A549 (cell line): Measurements from ENCODE around the gene LINGO4. TPM values are rescaled to one million over a fixed set of nuclear protein-coding genes. Genes with fewer than 3 reads are reported as not detected.

Experiments
- ATAC-seq, 2 experiments: fragments of 200-7000 bp in 1 of 2; fragments of >200 bp in 1 of 2; cut with Nextera tagmentation in 1 of 2; cut with Tn5 transposase in 1 of 2; 3 replicates each; pipeline versions ENCODE4 v1.8.0 to v1.9.1; 2018 to 2020; ENCODE audit warnings: mild to moderate bottlenecking in 1 of 2, moderate library complexity in 1 of 2
- CTCF ChIA-PET: fragments of 300-600 bp; sonication (Branson Sonifier 250); formaldehyde crosslinking; extraction: SDS; loops from one replicate; lab custom pipeline; 2021; ENCODE audit warnings: antibody characterized with exemption, inconsistent platforms; lab: Yijun Ruan, JAX
- POLR2A ChIA-PET: fragments of 350-600 bp; formaldehyde crosslinking; extraction: SDS; loops from one replicate; lab custom pipeline; 2021; ENCODE audit warnings: antibody characterized with exemption, inconsistent platforms; lab: Yijun Ruan, JAX
- DNase-seq, 2 experiments: peaks; one replicate each; pipeline versions ENCODE4 v3.0.0 to v3.0.0-alpha.2; 2011 to 2016; ENCODE audit warnings: low read depth in 1 of 2, low spot score in 1 of 2
- FAIRE-seq: peaks from 2 replicates; lab custom pipeline; 2011; peaks lifted over from hg19 to GRCh38; lab: Jason Lieb, UNC
- H3K27ac ChIP-seq, 2 experiments: fragments of >200 bp; sonication (Bioruptor Twin); formaldehyde crosslinking; 3 replicates each; pipeline ENCODE4 v1.5.1; 2016 to 2017
- H3K4me1 ChIP-seq: fragments of >200 bp; sonication (Bioruptor Twin); formaldehyde crosslinking; 3 replicates; pipeline ENCODE4 v1.6.1; 2016
- H3K4me2 ChIP-seq: fragments of >200 bp; sonication (Bioruptor Twin); formaldehyde crosslinking; 3 replicates; pipeline ENCODE4 v1.6.1; 2016
- H3K4me3 ChIP-seq: fragments of >200 bp; sonication (Bioruptor Twin); formaldehyde crosslinking; 3 replicates; pipeline ENCODE4 v1.5.1; 2016
- H3K9me3 ChIP-seq: fragments of >200 bp; sonication (Bioruptor Twin); formaldehyde crosslinking; 3 replicates; pipeline ENCODE4 v1.6.1; 2016
- BHLHE40 ChIP-seq: IDR thresholded peaks from 2 replicates; pipeline ENCODE4 v1.6.1; 2012; ENCODE audit warnings: low read depth, low read length, inconsistent platforms
- CHD2 ChIP-seq: fragments of 150-350 bp; IDR thresholded peaks from 2 replicates; pipeline ENCODE4 v1.6.1; 2014; ENCODE audit warnings: low read length; ENCODE audit not compliant: partially characterized antibody
- E2F6 ChIP-seq: IDR thresholded peaks from 2 replicates; pipeline ENCODE4 v1.6.1; 2012; ENCODE audit warnings: low read depth, borderline replicate concordance
- EHMT2 ChIP-seq: fragments of 200-600 bp; sonication (generic); IDR thresholded peaks from 2 replicates; pipeline ENCODE4 v1.6.1; 2016; ENCODE audit warnings: antibody characterized with exemption, low read depth, mild to moderate bottlenecking, moderate library complexity
- ESRRA ChIP-seq: fragments of 150-350 bp; IDR thresholded peaks from 2 replicates; pipeline ENCODE4 v1.6.1; 2014; ENCODE audit warnings: mild to moderate bottlenecking, low read length, borderline replicate concordance
- FOSB ChIP-seq: fragments of 250-450 bp; sonication (Bioruptor Pico); IDR thresholded peaks from 2 replicates; pipeline ENCODE4 v1.5.0; 2020; ENCODE audit warnings: mild to moderate bottlenecking, moderate library complexity
- FOXS1 ChIP-seq: fragments of 250-450 bp; sonication (Bioruptor Pico); IDR thresholded peaks from 2 replicates; pipeline ENCODE4 v1.5.0; 2020; ENCODE audit warnings: mild to moderate bottlenecking, moderate library complexity
- GATA3 ChIP-seq: IDR thresholded peaks from 2 replicates; pipeline ENCODE4 v1.6.1; 2012; ENCODE audit warnings: borderline replicate concordance
- HEYL ChIP-seq: fragments of 250-450 bp; sonication (Bioruptor Pico); IDR thresholded peaks from 2 replicates; pipeline ENCODE4 v1.8.0; 2021; ENCODE audit warnings: mild to moderate bottlenecking, moderate library complexity
- HOXA7 ChIP-seq: fragments of 250-450 bp; sonication (Bioruptor Pico); IDR thresholded peaks from 2 replicates; pipeline ENCODE4 v1.5.0; 2020; ENCODE audit warnings: mild to moderate bottlenecking, moderate library complexity
- HOXB13 ChIP-seq: fragments of 250-450 bp; sonication (Bioruptor Pico); IDR thresholded peaks from 2 replicates; pipeline ENCODE4 v1.5.0; 2020; ENCODE audit warnings: low read depth, mild to moderate bottlenecking, moderate library complexity
- HOXB5 ChIP-seq: fragments of 250-450 bp; sonication (Bioruptor Pico); IDR thresholded peaks from 2 replicates; pipeline ENCODE4 v1.5.0; 2020; ENCODE audit warnings: mild to moderate bottlenecking, moderate library complexity
- JUN ChIP-seq, 2 experiments: fragments of >200 bp; sonication (Bioruptor Twin); formaldehyde crosslinking; IDR thresholded peaks; 2 replicates in 1 of 2; 3 replicates in 1 of 2; pipeline ENCODE4 v1.6.1; 2016 to 2017
- KDM1A ChIP-seq: fragments of 200-600 bp; sonication (generic); IDR thresholded peaks from 2 replicates; pipeline ENCODE4 v1.6.1; 2016; ENCODE audit warnings: low read depth, mild to moderate bottlenecking
- MAFK ChIP-seq: fragments of 450-650 bp; IDR thresholded peaks from 2 replicates; pipeline ENCODE4 v1.6.1; 2014; ENCODE audit not compliant: partially characterized antibody
- MAX ChIP-seq: IDR thresholded peaks from 2 replicates; pipeline ENCODE4 v1.6.1; 2012
- NFE2L2 ChIP-seq: fragments of 150-350 bp; conservative IDR thresholded peaks from 2 replicates; pipeline ENCODE4 v1.6.1; 2014; ENCODE audit warnings: low read length
- NPAS2 ChIP-seq: fragments of 250-450 bp; sonication (Bioruptor Pico); IDR thresholded peaks from 2 replicates; pipeline ENCODE4 v1.8.0; 2022; ENCODE audit warnings: mild to moderate bottlenecking, moderate library complexity, borderline replicate concordance
- PBX3 ChIP-seq: IDR thresholded peaks from 2 replicates; pipeline ENCODE4 v1.6.1; 2012
- PHF8 ChIP-seq: fragments of 200-600 bp; sonication (generic); IDR thresholded peaks from 2 replicates; pipeline ENCODE4 v1.6.1; 2016; ENCODE audit warnings: low read depth, mild to moderate bottlenecking, antibody characterized with exemption, moderate library complexity, borderline replicate concordance
- POLR2A ChIP-seq: IDR thresholded peaks from 2 replicates; pipeline ENCODE4 v1.6.1; 2012; ENCODE audit warnings: mild to moderate bottlenecking, low read length
- RCOR1 ChIP-seq: fragments of 150-350 bp; IDR thresholded peaks from 2 replicates; pipeline ENCODE4 v1.6.1; 2014; ENCODE audit warnings: antibody characterized with exemption, low read length, low read depth
- RNF2 ChIP-seq: fragments of 200-600 bp; sonication (generic); IDR thresholded peaks from 2 replicates; pipeline ENCODE4 v1.6.1; 2016; ENCODE audit warnings: low read depth, mild to moderate bottlenecking, antibody characterized with exemption, moderate library complexity, borderline replicate concordance
- SMC3 ChIP-seq: fragments of >200 bp; sonication (Bioruptor Twin); formaldehyde crosslinking; IDR thresholded peaks from 3 replicates; pipeline ENCODE4 v1.6.1; 2018; ENCODE audit warnings: inconsistent platforms
- ZNF302 ChIP-seq: fragments of 250-450 bp; sonication (Bioruptor Pico); IDR thresholded peaks from 2 replicates; pipeline ENCODE4 v1.9.0; 2021; ENCODE audit warnings: inconsistent platforms, mild to moderate bottlenecking, moderate library complexity
- ZSCAN20 ChIP-seq: fragments of 250-450 bp; sonication (Bioruptor Pico); IDR thresholded peaks from 2 replicates; pipeline ENCODE4 v1.8.0; 2022; ENCODE audit warnings: mild to moderate bottlenecking, moderate library complexity
- WGBS: methylation state at CpG from one replicate; pipeline ENCODE4 v1.1.6; 2017; ENCODE audit errors: missing lambda C conversion rate; 5-methylcytosine and 5-hydroxymethylcytosine counted together
- polyA plus RNA-seq, 4 experiments: library from polyadenylated mRNA; depleted of rRNA in 3 of 4; stranded (reverse); fragments of >200 nt; fragmentation: RNase III in 1 of 4; extraction: RNeasy Plus Mini Kit Qiagen cat#74134 plus additional on column Dnase treatment in 1 of 4; gene quantifications; 2 replicates in 3 of 4; 3 replicates in 1 of 4; pipeline ENCODE4 v1.2.3, GENCODE V29; 2011 to 2017
- TF ChIP-seq, protein P1 (sequence below): fragments of >200 bp; sonication (Bioruptor Twin); formaldehyde crosslinking; IDR thresholded peaks from 2 replicates; pipeline ENCODE4 v1.6.1; 2016
- TF ChIP-seq, protein P2 (sequence below): fragments of 250-450 bp; sonication (Bioruptor Pico); IDR thresholded peaks from 2 replicates; pipeline ENCODE4 v1.5.0; 2020; ENCODE audit warnings: low read depth, mild to moderate bottlenecking, moderate library complexity
- TF ChIP-seq, protein P3 (sequence below): fragments of >200 bp; sonication (Bioruptor Twin); formaldehyde crosslinking; IDR thresholded peaks from 3 replicates; pipeline ENCODE4 v1.5.1; 2016

LINGO4 gene
- polyA plus RNA-seq, 2 of the 4 experiments (the other 2 are of a cell fraction), result not detected

- TF ChIP-seq NPAS2 (CRISPR knock-in tag) (no peak), NFE2L2 (no peak), PHF8 (peak; percentile 67; the same call in 1 of the 2 replicates), BHLHE40 (no peak), ZNF302 (no peak), RNF2 (peak; percentile 55; the same call in 1 of the 2 replicates), MAFK (no peak)
These were observed 14.1 kb downstream of the LINGO4 start (continued) for GRCh38 chr1:151790940-151791651.

GRCh38 chr1:151790071-151790939, 14.9 kb downstream of the LINGO4 start, which contains the start of gene TDRKH:
TDRKH (minus strand) TSS chr1:151790500; CDS start chr1:151783022, 7,478 bp downstream.
- FAIRE-seq (peak; percentile 91), ATAC-seq (peak; percentile 99), DNase-seq (peak; percentile 99 to 100)
- ChIA-PET CTCF (interaction anchor here (0.6 to 2.1 kb wide), 6 partner anchors 11 to 362 kb away, joined by 3 to 6 read pairs (median 4); partner anchors contain the start of gene MRPL9), POLR2A (interaction anchor here (1.0 kb wide), 1 partner anchor 12 kb away, joined by 3 read pairs; no protein-coding TSS in a partner anchor)
- WGBS, result 2% methylated on average over 34 of the region's 58 CpGs
- Histone ChIP-seq H3K4me2 (peak within 1 kb of the TSS; percentile 95), H3K27ac (peak within 1 kb of the TSS; percentile 67 to 84), H3K4me3 (peak within 1 kb of the TSS; percentile 90), H3K9me3 (no peaks in the 10 kb centered on the region), H3K4me1 (0 out of 3 replicates have a peak, but pooled peaks cover 4% of the 10 kb centered on the region)
- TF ChIP-seq, protein P1, sequence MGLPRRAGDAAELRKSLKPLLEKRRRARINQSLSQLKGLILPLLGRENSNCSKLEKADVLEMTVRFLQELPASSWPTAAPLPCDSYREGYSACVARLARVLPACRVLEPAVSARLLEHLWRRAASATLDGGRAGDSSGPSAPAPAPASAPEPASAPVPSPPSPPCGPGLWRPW, result no peak
- TF ChIP-seq E2F6, result peak; percentile 97
- TF ChIP-seq JUN (IDR thresholded peaks at IDR 0.05), result 0 out of 5 replicates have a peak, but pooled peaks have one; percentile 19 to 23
- TF ChIP-seq ZSCAN20 (CRISPR knock-in tag), result peak; percentile 87; the same call in 1 of the 2 replicates
- TF ChIP-seq HOXB13 (CRISPR knock-in tag), result peak; percentile 90; the same call in 1 of the 2 replicates
- TF ChIP-seq, protein P2, sequence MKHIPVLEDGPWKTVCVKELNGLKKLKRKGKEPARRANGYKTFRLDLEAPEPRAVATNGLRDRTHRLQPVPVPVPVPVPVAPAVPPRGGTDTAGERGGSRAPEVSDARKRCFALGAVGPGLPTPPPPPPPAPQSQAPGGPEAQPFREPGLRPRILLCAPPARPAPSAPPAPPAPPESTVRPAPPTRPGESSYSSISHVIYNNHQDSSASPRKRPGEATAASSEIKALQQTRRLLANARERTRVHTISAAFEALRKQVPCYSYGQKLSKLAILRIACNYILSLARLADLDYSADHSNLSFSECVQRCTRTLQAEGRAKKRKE, result peak; percentile 90; the same call in 1 of the 2 replicates
- peak; percentile 73 for TF ChIP-seq NPAS2 (CRISPR knock-in tag)
- no peak for TF ChIP-seq GATA3
- TF ChIP-seq HOXA7 (CRISPR knock-in tag), result no peak
- TF ChIP-seq HOXB5 (CRISPR knock-in tag), result peak; percentile 82
- no peak for TF ChIP-seq RCOR1
- TF ChIP-seq CHD2, result peak; percentile 8
- no peak for TF ChIP-seq NFE2L2
- TF ChIP-seq POLR2A, result peak; percentile 75
- TF ChIP-seq KDM1A, result no peak
- TF ChIP-seq FOXS1 (CRISPR knock-in tag), result peak; percentile 92
- TF ChIP-seq HEYL, result peak; percentile 85; the same call in 1 of the 2 replicates
- TF ChIP-seq FOSB (CRISPR knock-in tag), result no peak
- no peak for TF ChIP-seq ESRRA
- TF ChIP-seq, protein P3, sequence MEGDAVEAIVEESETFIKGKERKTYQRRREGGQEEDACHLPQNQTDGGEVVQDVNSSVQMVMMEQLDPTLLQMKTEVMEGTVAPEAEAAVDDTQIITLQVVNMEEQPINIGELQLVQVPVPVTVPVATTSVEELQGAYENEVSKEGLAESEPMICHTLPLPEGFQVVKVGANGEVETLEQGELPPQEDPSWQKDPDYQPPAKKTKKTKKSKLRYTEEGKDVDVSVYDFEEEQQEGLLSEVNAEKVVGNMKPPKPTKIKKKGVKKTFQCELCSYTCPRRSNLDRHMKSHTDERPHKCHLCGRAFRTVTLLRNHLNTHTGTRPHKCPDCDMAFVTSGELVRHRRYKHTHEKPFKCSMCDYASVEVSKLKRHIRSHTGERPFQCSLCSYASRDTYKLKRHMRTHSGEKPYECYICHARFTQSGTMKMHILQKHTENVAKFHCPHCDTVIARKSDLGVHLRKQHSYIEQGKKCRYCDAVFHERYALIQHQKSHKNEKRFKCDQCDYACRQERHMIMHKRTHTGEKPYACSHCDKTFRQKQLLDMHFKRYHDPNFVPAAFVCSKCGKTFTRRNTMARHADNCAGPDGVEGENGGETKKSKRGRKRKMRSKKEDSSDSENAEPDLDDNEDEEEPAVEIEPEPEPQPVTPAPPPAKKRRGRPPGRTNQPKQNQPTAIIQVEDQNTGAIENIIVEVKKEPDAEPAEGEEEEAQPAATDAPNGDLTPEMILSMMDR, result peak; percentile 11; the same call in 1 of the 3 replicates
- TF ChIP-seq SMC3, result 0 out of 3 replicates have a peak, but pooled peaks have one; percentile 25
- no peak for TF ChIP-seq RNF2
- TF ChIP-seq PBX3, result peak; percentile 100
- peak; percentile 95 for TF ChIP-seq MAX
- no peak for TF ChIP-seq EHMT2
